ENCODE data around the gene TEX2. TPM values are rescaled to one million over a fixed set of nuclear protein-coding genes. Genes with fewer than 3 reads are reported as not detected.
"Not testable (repeated sequence)": the region's sequence is repeated elsewhere in the genome, so short reads cannot be mapped to it uniquely, and the experiment has no call there.

The TEX2 gene
- total RNA-seq, 6 donors from 2014 or later, result 42.3 to 96.1 (median 53.4) TPM

DNA sequence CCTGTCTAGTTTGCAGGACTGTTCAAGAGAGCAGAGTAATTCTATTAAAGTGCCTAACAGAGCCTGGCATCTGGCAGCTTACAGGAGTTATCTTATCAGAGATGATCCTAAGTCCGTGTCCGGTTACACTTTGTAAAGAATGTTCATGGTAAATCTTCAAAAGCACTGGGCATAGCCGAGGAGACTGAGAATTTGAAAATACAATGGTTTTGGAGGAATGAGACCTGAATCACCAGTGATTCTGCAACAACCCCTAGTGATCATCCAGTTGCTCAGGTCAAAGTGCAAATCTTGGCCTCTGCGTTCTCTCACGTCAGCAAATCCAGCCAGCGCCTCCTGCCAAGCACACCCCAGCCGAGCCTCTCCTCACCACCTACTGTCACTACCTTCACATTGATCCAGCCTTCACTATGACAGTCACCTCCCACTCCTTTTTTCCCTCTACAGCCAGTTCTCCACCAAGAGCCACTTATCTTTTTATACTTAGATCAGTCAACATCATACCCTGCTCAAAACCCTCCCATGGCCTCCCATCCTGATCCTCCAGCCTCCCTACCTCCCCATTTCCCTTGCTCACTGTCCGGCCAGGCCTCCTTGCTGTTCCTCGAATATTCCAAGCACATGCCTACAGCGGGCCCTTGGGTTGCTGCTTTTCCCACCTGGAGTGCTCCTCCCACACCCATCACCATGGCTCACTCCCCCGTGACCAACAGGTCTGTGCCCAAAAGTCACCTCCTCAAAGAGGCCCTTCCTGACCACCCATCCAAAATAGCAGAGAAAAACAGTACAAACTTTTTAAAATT is 75.8 kb downstream of the TEX2 start:
- no peaks in the 10 kb centered on the region for H3K9me3 ChIP-seq
- H3K4me3 ChIP-seq, result no peak overlapping the region
- H3K4me1 ChIP-seq, result peaks cover 5 to 30% (median 16%) of the 10 kb centered on the region in 4 donors
- no peaks in the 10 kb centered on the region for H3K27me3 ChIP-seq
- WGBS, 2 donors, result 94 to 95% methylated on average over 11 of the region's 11 CpGs
- no peak for ATAC-seq (ENCODE audit: low FRiP score in 2 of 2)
- no peak overlapping the region for H3K27ac ChIP-seq
- peaks cover 0 to 26% (median 7%) of the 10 kb centered on the region in 4 donors for H3K36me3 ChIP-seq
- no peak for TF ChIP-seq EP300 (IDR thresholded peaks at IDR 0.05)
- DNase-seq, result no peak

DNA sequence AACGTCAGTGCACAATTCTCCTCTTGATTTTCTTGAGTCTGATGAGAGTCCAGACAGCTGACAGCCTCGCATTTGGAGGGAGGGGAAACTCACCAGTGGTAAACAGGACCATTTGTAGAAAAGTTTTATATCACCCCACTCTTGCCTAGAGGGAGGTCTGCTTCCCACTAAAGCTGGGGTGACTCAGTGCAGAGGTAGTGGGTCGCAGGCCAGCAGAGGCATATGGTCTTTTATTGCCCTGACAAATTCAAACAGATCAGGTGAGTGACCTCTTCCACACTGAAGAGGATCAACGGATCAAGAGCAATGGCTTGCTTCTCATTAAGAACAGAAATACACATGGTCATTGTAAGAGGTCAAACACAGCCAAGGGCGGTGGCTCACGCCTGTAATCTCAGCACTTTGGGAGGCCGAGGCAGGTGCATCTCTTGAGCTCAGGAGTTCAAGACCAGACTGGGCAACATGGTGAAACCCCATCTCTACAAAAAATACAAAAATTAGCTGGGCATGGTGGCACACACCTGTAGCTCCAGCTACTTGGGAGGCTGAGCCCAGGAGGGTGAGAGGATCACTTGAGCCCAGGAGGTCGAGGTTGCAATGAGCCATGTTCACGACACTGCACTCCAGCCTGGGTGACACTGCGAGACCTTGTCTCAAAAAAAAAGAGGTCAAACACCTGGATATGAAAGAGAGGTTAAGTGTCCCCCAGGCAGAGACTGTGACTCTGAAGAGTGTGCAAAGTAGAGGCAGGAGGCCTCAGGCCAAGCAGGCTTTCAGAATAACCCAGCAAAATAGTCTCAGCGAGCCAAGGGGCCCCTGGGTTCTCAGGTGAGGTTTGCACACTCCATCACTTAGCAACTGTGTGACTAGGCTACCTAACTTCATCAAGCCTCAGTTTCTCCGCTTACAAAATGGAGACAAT is 76.6 kb downstream of the TEX2 start:
- Histone ChIP-seq H3K27ac (peak overlapping the region in 1 of 4 donors; percentile 59), H3K27me3 (no peaks in the 10 kb centered on the region)

GRCh38 chr17:64185557-64185956 is 77.5 kb downstream of the TEX2 start:
- H3K9me3 ChIP-seq; H3K4me3 ChIP-seq; H3K27me3 ChIP-seq; ATAC-seq (ENCODE audit: low FRiP score in 2 of 2): not testable (repeated sequence)
- WGBS, 2 donors, result 48 to 63% methylated on average over 9 of the region's 9 CpGs
- Histone ChIP-seq H3K36me3 (peaks cover 0 to 17% (median 7%) of the 10 kb centered on the region in 4 donors), H3K4me1 (peaks cover 5 to 30% (median 16%) of the 10 kb centered on the region in 4 donors), H3K27ac (peak overlapping the region in 1 of 4 donors; percentile 59)
- peak in 1 of 2 donors; percentile 49 for DNase-seq
- peak; percentile 38 to 57 for TF ChIP-seq POLR2AphosphoS5 (IDR thresholded peaks at IDR 0.05)

More for the DNA sequence above, 76.6 kb downstream of the TEX2 start:
- TF ChIP-seq POLR2AphosphoS5 (IDR thresholded peaks at IDR 0.05) (no peak), POLR2A (IDR thresholded peaks at IDR 0.05) (no peak), EP300 (IDR thresholded peaks at IDR 0.05) (no peak), CTCF (IDR thresholded peaks at IDR 0.05) (no peak)
- Histone ChIP-seq H3K36me3 (peaks cover 0 to 21% (median 7%) of the 10 kb centered on the region in 4 donors), H3K4me3 (no peak overlapping the region), H3K4me1 (peaks cover 5 to 30% (median 16%) of the 10 kb centered on the region in 4 donors), H3K9me3 (no peaks in the 10 kb centered on the region)
- no peak for DNase-seq
- no peak for ATAC-seq (ENCODE audit: low FRiP score in 2 of 2)
- WGBS, 2 donors, result 88 to 95% methylated on average over 12 of the region's 12 CpGs

- no peaks in the 10 kb centered on the region for H3K27me3 ChIP-seq
- ATAC-seq (ENCODE audit: low FRiP score in 2 of 2) (peak in 1 of 2 donors; percentile 32), DNase-seq (no peak)
- TF ChIP-seq POLR2A (IDR thresholded peaks at IDR 0.05) (no peak), CTCF (IDR thresholded peaks at IDR 0.05) (no peak), POLR2AphosphoS5 (IDR thresholded peaks at IDR 0.05) (no peak), EP300 (IDR thresholded peaks at IDR 0.05) (no peak)
- H3K36me3 ChIP-seq, result peaks cover 0 to 17% (median 7%) of the 10 kb centered on the region in 4 donors
- peaks cover 3 to 30% (median 13%) of the 10 kb centered on the region in 4 donors for H3K4me1 ChIP-seq
- peak overlapping the region in 2 of 4 donors; percentile 23 to 59 for H3K27ac ChIP-seq
- no peaks in the 10 kb centered on the region for H3K9me3 ChIP-seq
- 80 to 91% methylated on average over 3 of the region's 3 CpGs for WGBS, 2 donors
- H3K4me3 ChIP-seq, result no peak overlapping the region
Observed at GRCh38 chr17:64185101-64185500, 78.0 kb downstream of the TEX2 start.

GRCh38 chr17:64183815-64184214 is 79.2 kb downstream of the TEX2 start:
- ATAC-seq (ENCODE audit: low FRiP score in 2 of 2) (no peak), DNase-seq (no peak)
- Histone ChIP-seq H3K27me3 (no peaks in the 10 kb centered on the region), H3K27ac (peak overlapping the region in 2 of 4 donors; percentile 4 to 70), H3K4me1 (peaks cover 5 to 30% (median 18%) of the 10 kb centered on the region in 4 donors), H3K36me3 (peaks cover 0 to 17% (median 7%) of the 10 kb centered on the region in 4 donors), H3K9me3 (no peaks in the 10 kb centered on the region), H3K4me3 (no peak overlapping the region)
- WGBS, 2 donors, result 81 to 90% methylated on average over 4 of the region's 4 CpGs
- TF ChIP-seq POLR2A (IDR thresholded peaks at IDR 0.05) (no peak), POLR2AphosphoS5 (IDR thresholded peaks at IDR 0.05) (no peak), CTCF (IDR thresholded peaks at IDR 0.05) (no peak), EP300 (IDR thresholded peaks at IDR 0.05) (no peak)
